ENCODE data around the gene PDE10A.

Gene PDE10A

GRCh38 chr6:165321150-165321549 is 341.9 kb downstream of the PDE10A start:
- DNase-seq (ENCODE audit: low spot score), result no peak
- POLR2A ChIA-PET (ENCODE audit: low non-redundant PET), result no interaction called here
- H3K27ac ChIP-seq, result no peak overlapping the region
- no peak for TF ChIP-seq CTCF (conservative IDR thresholded peaks at IDR 0.05; ENCODE audit: low read depth)
- CTCF ChIA-PET, result no interaction called here

- ChIA-PET CTCF (no interaction called here), POLR2A (ENCODE audit: low non-redundant PET) (no interaction called here)
- H3K27ac ChIP-seq, result no peak overlapping the region
- TF ChIP-seq CTCF (conservative IDR thresholded peaks at IDR 0.05; ENCODE audit: low read depth), result no peak
- no peak for DNase-seq (ENCODE audit: low spot score)
These were observed 345.3 kb downstream of the PDE10A start for GRCh38 chr6:165317723-165318122.

- CTCF ChIA-PET, result interaction anchor here (0.5 kb wide), 1 partner anchor 381 kb away, joined by 4 read pairs; no protein-coding TSS in a partner anchor
- TF ChIP-seq CTCF (conservative IDR thresholded peaks at IDR 0.05; ENCODE audit: low read depth), result no peak
- POLR2A ChIA-PET (ENCODE audit: low non-redundant PET), result no interaction called here
- peak; percentile 64 for DNase-seq (ENCODE audit: low spot score)
- peak within 1 kb of the TSS; percentile 47 for H3K27ac ChIP-seq
These were observed 353.9 kb downstream of the PDE10A start, which contains the start of gene C6orf118 for GRCh38 chr6:165308926-165309731. Gene C6orf118 (minus strand): TSS chr6:165309605. CDS start chr6:165309586, 19 bp downstream.

- no peak for TF ChIP-seq CTCF (conservative IDR thresholded peaks at IDR 0.05; ENCODE audit: low read depth)
- DNase-seq (ENCODE audit: low spot score), result no peak
- no peak overlapping the region for H3K27ac ChIP-seq
- CTCF ChIA-PET, result interaction anchor here (0.7 kb wide), 1 partner anchor 30 kb away, joined by 5 read pairs; no protein-coding TSS in a partner anchor
- POLR2A ChIA-PET (ENCODE audit: low non-redundant PET), result no interaction called here
These were observed 356.1 kb downstream of the PDE10A start for GRCh38 chr6:165306955-165307354.

GRCh38 chr6:165301372-165302246 is 361.4 kb downstream of the PDE10A start:
- no peak for DNase-seq (ENCODE audit: low spot score)
- H3K27ac ChIP-seq, result no peak overlapping the region
- no peak for TF ChIP-seq CTCF (conservative IDR thresholded peaks at IDR 0.05; ENCODE audit: low read depth)
- ChIA-PET POLR2A (ENCODE audit: low non-redundant PET) (no interaction called here), CTCF (no interaction called here)

- POLR2A ChIA-PET (ENCODE audit: low non-redundant PET), result no interaction called here
- TF ChIP-seq CTCF (conservative IDR thresholded peaks at IDR 0.05; ENCODE audit: low read depth), result no peak
- no peak for DNase-seq (ENCODE audit: low spot score)
- CTCF ChIA-PET, result no interaction called here
- no peak overlapping the region for H3K27ac ChIP-seq
These were observed 362.6 kb downstream of the PDE10A start for GRCh38 chr6:165300422-165300936.
